T-helper 2 cell treated with Interferon-gamma antibody and Interleukin-4, amounts not matched to agents 5 μg/mL and 100 μg/mL, for 36 hours (primary cell): ENCODE data around the gene SERPINB12.

ENCODE experiments used
- DNase-seq: peaks from one replicate; pipeline ENCODE4 v3.0.0; 2021; ENCODE audit warnings: low spot score
- H3K27ac Mint-ChIP-seq: one replicate; pipeline ENCODE4 v1.8.0; 2021; ENCODE audit warnings: mild to moderate bottlenecking, mixed read lengths
- H3K27me3 Mint-ChIP-seq: one replicate; pipeline ENCODE4 v1.8.0; 2021; ENCODE audit warnings: low read depth, mixed read lengths
- H3K36me3 Mint-ChIP-seq: one replicate; pipeline ENCODE4 v1.8.0; 2021; ENCODE audit warnings: low read depth, mixed read lengths
- H3K4me1 Mint-ChIP-seq: one replicate; pipeline ENCODE4 v1.8.0; 2021; ENCODE audit warnings: low read depth, mixed read lengths
- H3K4me3 Mint-ChIP-seq: one replicate; pipeline ENCODE4 v1.8.0; 2022; ENCODE audit warnings: mild to moderate bottlenecking, moderate library complexity, mixed read lengths
- H3K9me3 Mint-ChIP-seq: one replicate; pipeline ENCODE4 v1.8.0; 2021; ENCODE audit warnings: mixed read lengths

The SERPINB12 gene

GRCh38 chr18:63527251-63527650 is 14.9 kb upstream of the SERPINB12 start:
- H3K4me3 Mint-ChIP-seq: no peak overlapping the region
- H3K9me3 Mint-ChIP-seq: no peaks in the 10 kb centered on the region
- H3K4me1 Mint-ChIP-seq: no peaks in the 10 kb centered on the region
- peaks cover 12% of the 10 kb centered on the region for H3K27me3 Mint-ChIP-seq
- no peak overlapping the region for H3K27ac Mint-ChIP-seq
- H3K36me3 Mint-ChIP-seq: no peaks in the 10 kb centered on the region
- DNase-seq: no peak

- Mint-ChIP-seq H3K36me3 (no peaks in the 10 kb centered on the region), H3K4me3 (no peak overlapping the region), H3K4me1 (no peaks in the 10 kb centered on the region), H3K27ac (no peak overlapping the region), H3K27me3 (peaks cover 16% of the 10 kb centered on the region), H3K9me3 (no peaks in the 10 kb centered on the region)
- DNase-seq: no peak
These were observed 13.2 kb upstream of the SERPINB12 start for GRCh38 chr18:63528863-63529492.

- H3K4me3 Mint-ChIP-seq: no peak overlapping the region
- peaks cover 5% of the 10 kb centered on the region for H3K4me1 Mint-ChIP-seq
- H3K36me3 Mint-ChIP-seq: no peaks in the 10 kb centered on the region
- peaks cover 17% of the 10 kb centered on the region for H3K27me3 Mint-ChIP-seq
- H3K9me3 Mint-ChIP-seq: no peaks in the 10 kb centered on the region
- H3K27ac Mint-ChIP-seq: no peak overlapping the region
- DNase-seq: no peak
These were observed 9.7 kb upstream of the SERPINB12 start for GRCh38 chr18:63532471-63532870.

- Mint-ChIP-seq H3K36me3 (no peaks in the 10 kb centered on the region), H3K9me3 (no peaks in the 10 kb centered on the region), H3K27me3 (peaks cover 16% of the 10 kb centered on the region), H3K27ac (no peak overlapping the region), H3K4me1 (peaks cover 5% of the 10 kb centered on the region), H3K4me3 (no peak overlapping the region)
- no peak for DNase-seq
These were observed 7.6 kb upstream of the SERPINB12 start for GRCh38 chr18:63534615-63535014.

- no peak for DNase-seq
- Mint-ChIP-seq H3K36me3 (no peaks in the 10 kb centered on the region), H3K27ac (no peak overlapping the region), H3K4me3 (no peak overlapping the region), H3K27me3 (peaks cover 19% of the 10 kb centered on the region), H3K4me1 (no peaks in the 10 kb centered on the region), H3K9me3 (no peaks in the 10 kb centered on the region)
These were observed 2.2 kb upstream of the SERPINB12 start for GRCh38 chr18:63539904-63540510.

GRCh38 chr18:63544017-63544416 is 1.8 kb downstream of the SERPINB12 start:
- Mint-ChIP-seq H3K36me3 (no peaks in the 10 kb centered on the region), H3K9me3 (no peaks in the 10 kb centered on the region), H3K4me1 (no peaks in the 10 kb centered on the region), H3K27me3 (peaks cover 30% of the 10 kb centered on the region), H3K4me3 (no peak overlapping the region), H3K27ac (no peak overlapping the region)
- DNase-seq: no peak

GRCh38 chr18:63545000-63545399 is 2.8 kb downstream of the SERPINB12 start:
- H3K36me3 Mint-ChIP-seq: no peaks in the 10 kb centered on the region
- peaks cover 30% of the 10 kb centered on the region for H3K27me3 Mint-ChIP-seq
- H3K4me1 Mint-ChIP-seq: no peaks in the 10 kb centered on the region
- no peak overlapping the region for H3K4me3 Mint-ChIP-seq
- no peak for DNase-seq
- H3K27ac Mint-ChIP-seq: no peak overlapping the region
- no peaks in the 10 kb centered on the region for H3K9me3 Mint-ChIP-seq

- Mint-ChIP-seq H3K4me3 (no peak overlapping the region), H3K27ac (no peak overlapping the region), H3K4me1 (no peaks in the 10 kb centered on the region), H3K9me3 (no peaks in the 10 kb centered on the region), H3K36me3 (no peaks in the 10 kb centered on the region), H3K27me3 (peaks cover 19% of the 10 kb centered on the region)
- DNase-seq: no peak
These were observed 7.9 kb downstream of the SERPINB12 start for GRCh38 chr18:63550068-63550467.

- Mint-ChIP-seq H3K27me3 (peaks cover 13% of the 10 kb centered on the region), H3K36me3 (no peaks in the 10 kb centered on the region), H3K27ac (no peak overlapping the region), H3K4me1 (no peaks in the 10 kb centered on the region), H3K9me3 (no peaks in the 10 kb centered on the region), H3K4me3 (no peak overlapping the region)
- no peak for DNase-seq
These were observed 9.6 kb downstream of the SERPINB12 start for GRCh38 chr18:63551769-63552168.

- no peak overlapping the region for H3K4me3 Mint-ChIP-seq
- no peak for DNase-seq
- no peaks in the 10 kb centered on the region for H3K36me3 Mint-ChIP-seq
- H3K27me3 Mint-ChIP-seq: peaks cover 13% of the 10 kb centered on the region
- H3K4me1 Mint-ChIP-seq: no peaks in the 10 kb centered on the region
- no peaks in the 10 kb centered on the region for H3K9me3 Mint-ChIP-seq
- H3K27ac Mint-ChIP-seq: no peak overlapping the region
These were observed 10.4 kb downstream of the SERPINB12 start for GRCh38 chr18:63552581-63552980.

- H3K27me3 Mint-ChIP-seq: peaks cover 10% of the 10 kb centered on the region
- no peak for DNase-seq
- H3K4me3 Mint-ChIP-seq: no peak overlapping the region
These were observed 10.9 kb downstream of the SERPINB12 start for GRCh38 chr18:63553081-63553480.

GRCh38 chr18:63559567-63560491 is 17.7 kb downstream of the SERPINB12 start:
- H3K27me3 Mint-ChIP-seq: no peaks in the 10 kb centered on the region
- DNase-seq: no peak

More at GRCh38 chr18:63553081-63553480, 10.9 kb downstream of the SERPINB12 start:
- H3K27ac Mint-ChIP-seq: no peak overlapping the region
- no peaks in the 10 kb centered on the region for H3K9me3 Mint-ChIP-seq
- H3K4me1 Mint-ChIP-seq: no peaks in the 10 kb centered on the region
- H3K36me3 Mint-ChIP-seq: no peaks in the 10 kb centered on the region

GRCh38 chr18:63562284-63562683 is 20.1 kb downstream of the SERPINB12 start:
- no peak for DNase-seq
- Mint-ChIP-seq H3K27ac (no peak overlapping the region), H3K4me1 (no peaks in the 10 kb centered on the region), H3K27me3 (no peaks in the 10 kb centered on the region), H3K9me3 (no peaks in the 10 kb centered on the region), H3K36me3 (no peaks in the 10 kb centered on the region), H3K4me3 (no peak overlapping the region)

More at GRCh38 chr18:63559567-63560491, 17.7 kb downstream of the SERPINB12 start:
- no peaks in the 10 kb centered on the region for H3K4me1 Mint-ChIP-seq
- H3K9me3 Mint-ChIP-seq: no peaks in the 10 kb centered on the region
- H3K36me3 Mint-ChIP-seq: no peaks in the 10 kb centered on the region
- H3K4me3 Mint-ChIP-seq: no peak overlapping the region
- H3K27ac Mint-ChIP-seq: no peak overlapping the region

GRCh38 chr18:63564021-63564420 is 21.9 kb downstream of the SERPINB12 start:
- Mint-ChIP-seq H3K4me3 (no peak overlapping the region), H3K36me3 (no peaks in the 10 kb centered on the region), H3K27me3 (no peaks in the 10 kb centered on the region), H3K27ac (no peak overlapping the region), H3K4me1 (no peaks in the 10 kb centered on the region), H3K9me3 (no peaks in the 10 kb centered on the region)
- no peak for DNase-seq
